GM23248 (cell line): ENCODE data around the gene CAMKV.

Experiments used
- EZH2 ChIP-seq: fragments of 200-600 bp; sonication (generic); IDR thresholded peaks from 2 replicates; pipeline ENCODE4 v1.6.1; 2018; ENCODE audit warnings: antibody characterized with exemption, mild to moderate bottlenecking; ENCODE audit not compliant: insufficient read depth, poor library complexity, severe bottlenecking
- EZH2phosphoT487 ChIP-seq: fragments of 200-600 bp; sonication (generic); IDR thresholded peaks from 2 replicates; pipeline ENCODE4 v1.6.1; 2018; ENCODE audit warnings: antibody characterized with exemption, moderate library complexity, mild to moderate bottlenecking, low read depth; ENCODE audit not compliant: insufficient read depth

DNA sequence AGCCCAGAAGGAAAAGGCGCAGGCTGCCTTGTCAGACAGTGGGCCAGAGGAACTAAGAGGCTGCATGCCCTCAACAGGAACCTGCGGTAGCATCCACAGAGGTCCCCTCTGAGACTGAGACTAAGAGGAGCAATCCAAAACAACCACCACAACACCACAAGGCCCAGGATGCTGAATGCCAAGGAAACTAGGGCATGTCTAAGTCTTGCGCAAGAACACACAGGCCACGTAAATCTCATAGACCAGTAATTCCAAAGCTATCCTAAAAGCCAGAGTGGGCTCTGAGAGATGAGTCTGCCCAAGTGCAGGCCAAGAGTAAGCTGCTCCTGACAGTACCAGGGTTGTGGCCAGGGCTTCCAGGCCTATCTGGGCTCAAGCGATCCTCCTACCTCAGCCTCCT lies 47.0 kb upstream of the CAMKV start:
- no peak for TF ChIP-seq EZH2
- no peak for TF ChIP-seq EZH2phosphoT487
